Ammon's horn (tissue), 1 donor: ENCODE results near the gene INSIG2.

Experiments
- DNase-seq: peaks from one replicate; pipeline ENCODE4 v3.0.0-alpha.2; 2016; ENCODE audit warnings: low spot score

Gene INSIG2

DNA sequence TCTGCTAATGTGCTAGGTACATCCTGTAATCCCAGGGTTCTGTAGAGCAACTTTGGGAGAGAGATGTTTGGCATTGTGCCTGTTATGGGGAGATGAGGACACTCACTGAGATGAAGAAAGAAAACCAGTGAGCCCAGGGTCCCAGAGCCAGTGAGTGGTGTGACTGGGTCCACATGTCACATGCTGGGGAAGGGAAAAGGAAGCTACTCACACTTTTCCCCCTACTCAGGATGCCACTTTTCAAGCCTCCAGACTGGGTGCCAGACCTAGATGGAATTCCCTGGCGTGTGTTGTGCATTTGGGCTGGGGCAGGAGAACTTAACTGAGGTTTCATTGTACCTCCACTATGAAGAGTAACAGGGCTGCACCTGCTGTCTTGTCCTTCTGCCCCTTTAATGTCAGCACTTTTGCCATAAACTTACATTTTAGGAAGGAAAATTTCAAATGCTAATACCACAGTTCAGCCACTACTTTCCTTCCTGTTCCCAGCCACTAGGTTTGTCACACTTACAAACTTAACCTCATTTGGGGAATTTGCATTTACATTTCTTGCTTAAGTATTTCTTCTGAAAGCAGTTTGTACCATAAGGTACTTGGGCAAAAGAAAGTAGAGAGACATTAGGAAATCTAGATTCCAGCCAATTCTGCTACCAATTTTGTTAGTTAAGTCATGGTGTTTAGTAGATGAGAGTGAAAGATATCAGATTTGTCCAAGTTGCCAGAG is 10.2 kb downstream of the INSIG2 start:
- DNase-seq = no peak

DNA sequence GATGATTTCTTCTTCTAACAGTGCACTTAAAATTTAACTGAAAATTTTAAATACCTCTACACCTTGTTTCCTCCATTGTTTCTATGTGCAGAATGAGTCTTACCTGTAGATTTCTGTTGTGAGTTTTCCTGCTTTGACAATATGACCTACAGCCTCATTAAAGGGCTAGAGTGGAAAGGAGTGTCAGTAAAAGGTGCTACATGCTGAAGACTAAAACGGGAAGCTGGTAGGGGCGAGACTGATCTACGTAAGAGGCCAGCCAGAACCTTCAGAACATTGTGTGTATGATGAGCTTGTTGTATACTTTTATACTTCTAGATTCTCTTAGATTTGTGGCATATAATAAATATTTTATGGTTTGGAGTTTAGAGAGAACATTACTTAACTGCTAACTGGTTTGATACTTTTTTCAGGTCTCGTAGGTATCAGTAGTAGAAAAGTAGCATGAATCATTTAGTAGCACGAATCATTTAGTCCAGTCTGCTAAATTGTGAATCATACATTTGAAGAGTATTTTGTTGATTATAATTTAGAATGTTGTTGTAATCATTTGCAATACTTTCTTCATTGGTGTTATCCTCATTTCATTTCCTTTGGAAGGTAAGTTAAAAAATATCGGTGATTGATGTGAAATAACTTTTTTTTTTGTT is 14.3 kb downstream of the INSIG2 start:
- no peak for DNase-seq

DNA sequence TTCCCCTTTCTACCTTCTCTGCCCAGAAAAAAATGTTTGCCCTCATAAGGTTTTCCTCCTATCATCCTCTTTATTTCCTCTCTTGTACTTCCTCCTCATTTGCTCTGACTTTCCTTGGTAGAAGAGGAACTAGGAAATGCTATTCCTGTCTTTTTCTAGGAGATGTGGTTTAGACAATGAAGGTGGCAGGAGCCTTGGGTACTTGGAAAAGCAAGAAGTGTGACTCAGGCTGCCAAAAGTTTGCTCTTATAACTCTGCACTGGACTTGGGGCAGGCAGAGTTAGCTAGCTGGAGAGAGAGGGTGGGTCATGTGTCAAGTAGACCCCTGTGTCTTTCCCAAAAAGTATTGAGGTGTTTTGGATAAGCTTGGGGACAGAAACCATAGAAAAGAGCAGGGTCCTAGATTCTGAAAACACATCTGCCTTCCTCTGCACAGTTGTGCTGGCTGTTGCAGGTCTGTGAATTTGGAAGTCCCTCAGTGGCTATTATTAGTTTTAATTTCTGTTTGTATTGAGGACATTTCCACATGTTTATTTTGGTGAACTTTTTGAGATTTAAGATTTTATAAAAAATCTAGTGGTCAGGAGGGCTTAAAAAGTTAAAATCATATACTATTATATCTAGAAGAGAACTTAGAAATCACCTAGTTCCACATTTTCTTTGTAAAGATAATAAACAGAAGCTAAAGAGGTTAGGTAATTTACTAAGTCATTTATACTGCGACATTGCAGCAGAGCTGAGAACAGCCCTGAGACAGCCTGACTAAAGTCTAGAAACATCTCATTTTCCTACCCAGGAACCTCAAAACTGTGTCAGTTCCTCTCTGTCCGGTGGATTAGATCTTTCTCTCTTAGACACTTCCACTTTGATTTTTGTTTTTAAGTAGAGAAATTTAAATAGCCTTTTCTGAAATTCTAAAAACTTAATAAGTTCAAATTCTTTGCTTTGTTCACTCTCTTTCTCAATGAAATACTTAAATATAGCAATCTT is 16.0 kb downstream of the INSIG2 start:
- DNase-seq = no peak

DNA sequence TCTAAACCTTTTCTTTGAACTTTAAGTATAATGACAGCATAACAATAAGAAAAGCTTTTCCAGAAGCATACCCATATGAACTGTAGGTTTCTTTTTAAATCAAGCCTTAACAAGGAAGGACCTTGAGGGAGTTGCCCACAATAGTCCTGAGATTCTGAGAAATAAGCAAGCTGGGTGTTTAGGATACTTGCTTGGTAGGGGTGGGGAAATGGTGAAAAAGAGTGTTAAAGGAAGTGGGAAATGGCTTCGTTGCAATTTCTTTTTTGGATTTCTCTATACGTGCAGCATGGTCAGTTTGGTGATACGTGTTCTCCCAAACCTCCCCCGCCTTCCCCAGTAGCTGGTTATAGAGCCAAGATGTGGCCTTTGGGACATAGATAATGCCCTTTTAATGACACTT is 17.2 kb downstream of the INSIG2 start:
- DNase-seq = no peak

DNA sequence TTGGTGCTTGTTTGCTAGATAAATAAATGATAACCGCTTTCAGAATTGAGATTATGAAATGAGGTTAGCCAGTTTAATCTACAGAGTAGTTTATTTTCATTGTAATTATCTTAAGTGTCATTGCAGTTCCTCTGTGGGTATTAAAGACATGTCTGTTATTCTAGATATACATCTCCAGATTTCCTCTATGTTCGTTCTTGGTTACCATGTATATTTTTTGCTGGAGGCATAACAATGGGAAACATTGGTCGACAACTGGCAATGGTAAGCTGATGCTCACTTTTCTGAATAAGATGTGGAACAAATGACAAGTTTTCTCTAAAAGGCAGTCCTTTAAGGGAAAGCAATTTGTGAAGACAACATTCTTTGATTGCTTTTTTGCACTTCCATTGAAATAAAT is 18.7 kb downstream of the INSIG2 start:
- no peak for DNase-seq

DNA sequence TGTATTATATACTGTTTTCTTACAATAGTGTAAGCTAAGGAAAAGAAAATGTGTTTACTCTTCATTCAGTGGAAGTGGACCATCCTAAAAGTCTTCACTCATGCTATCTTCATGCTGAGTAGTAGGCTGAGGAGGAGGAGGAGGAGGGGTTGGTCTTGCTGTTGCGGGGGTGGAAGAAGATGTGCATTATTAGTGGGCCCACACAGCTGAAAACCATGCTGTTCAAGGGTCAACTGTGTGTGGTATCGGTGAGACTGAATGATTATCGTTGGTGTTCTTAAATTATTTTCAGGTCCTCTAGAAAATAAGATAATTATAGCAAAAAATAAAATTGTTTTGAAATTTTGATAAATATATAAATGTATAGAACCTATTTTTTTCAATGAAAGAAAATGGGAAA is 22.0 kb downstream of the INSIG2 start:
- DNase-seq = no peak

DNA sequence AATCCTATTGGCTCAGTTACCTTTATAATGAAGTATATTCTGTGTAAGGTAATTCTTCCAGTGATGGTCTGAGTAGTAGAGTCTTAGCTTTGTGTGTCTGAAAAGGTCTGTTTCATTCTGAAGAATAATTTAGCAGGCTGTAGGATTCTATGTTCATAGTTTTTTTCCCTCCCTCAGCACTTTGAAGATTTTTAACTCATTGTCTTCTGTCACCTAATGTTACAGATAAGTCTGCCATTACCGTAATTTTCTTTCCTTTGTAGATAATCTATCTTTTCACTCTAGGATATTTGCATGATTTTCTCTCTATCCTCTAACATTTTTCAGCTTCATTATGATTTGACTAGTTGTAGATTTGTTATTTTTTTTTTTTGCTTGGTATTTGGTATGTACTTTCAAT is 22.7 kb downstream of the INSIG2 start:
- no peak for DNase-seq

DNA sequence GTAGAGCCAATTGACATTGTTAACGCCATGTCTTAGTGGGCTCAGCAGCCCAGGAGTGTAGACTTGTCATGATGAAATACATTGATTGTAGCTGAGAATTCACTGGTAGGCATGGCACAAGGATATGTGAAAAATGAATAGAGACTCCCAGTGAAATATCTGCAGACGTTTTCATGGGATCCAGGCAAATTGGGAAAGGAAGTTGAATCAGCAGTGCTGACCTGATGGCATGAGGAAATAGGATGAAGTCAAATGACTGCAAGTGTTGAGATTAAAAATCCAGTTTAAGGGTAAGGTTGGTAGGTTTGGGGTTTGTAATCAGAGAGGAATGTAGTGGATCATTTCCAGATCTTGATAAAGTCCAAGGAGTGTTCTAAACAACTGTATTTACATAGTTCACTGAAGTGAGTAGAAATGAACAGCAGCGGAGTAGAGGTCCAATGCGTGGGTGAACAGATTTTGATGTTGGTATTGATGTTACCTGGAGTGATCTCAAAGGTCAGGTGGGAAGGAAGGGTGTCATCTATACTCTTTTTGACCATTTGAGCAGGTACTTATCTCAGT is 24.6 kb downstream of the INSIG2 start:
- no peak for DNase-seq

DNA sequence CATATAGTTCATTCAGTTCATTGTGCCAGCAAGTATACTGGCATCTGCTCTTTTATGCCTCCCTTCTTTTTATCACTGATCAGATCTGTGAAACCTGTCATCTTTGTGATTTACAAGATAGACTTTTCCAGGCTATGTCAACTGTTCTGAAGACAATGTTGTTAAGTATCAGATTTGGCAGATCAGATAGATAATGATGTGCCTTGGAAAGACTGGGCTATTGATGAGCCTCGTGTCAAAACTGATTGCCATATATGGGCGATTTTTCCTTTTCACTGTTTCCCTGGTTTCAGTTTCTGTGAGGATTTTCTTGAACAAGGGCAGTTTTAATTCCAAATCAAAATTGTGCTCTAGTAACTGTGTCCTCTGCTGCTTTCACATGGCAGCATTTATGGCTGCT is 26.6 kb downstream of the INSIG2 start:
- DNase-seq = no peak

DNA sequence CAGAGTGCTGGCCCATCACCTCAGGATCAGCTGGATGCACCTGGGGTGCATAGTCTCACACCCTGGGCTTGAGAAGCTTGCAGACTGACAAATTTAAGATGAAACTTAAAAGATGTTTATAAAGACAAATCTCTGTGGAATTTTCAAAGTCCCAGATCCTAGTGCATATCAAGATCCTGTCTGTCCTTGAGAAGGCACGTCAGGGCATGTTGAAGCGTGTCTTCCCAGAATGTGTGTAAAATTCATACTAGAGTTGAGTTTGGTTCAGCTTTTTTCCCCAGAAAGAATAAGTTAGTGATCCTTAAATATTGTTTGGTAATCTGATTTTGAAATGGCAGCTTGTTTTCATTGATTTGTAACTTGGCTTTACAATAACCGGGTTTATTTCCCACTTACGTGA is 27.5 kb downstream of the INSIG2 start:
- DNase-seq = no peak

DNA sequence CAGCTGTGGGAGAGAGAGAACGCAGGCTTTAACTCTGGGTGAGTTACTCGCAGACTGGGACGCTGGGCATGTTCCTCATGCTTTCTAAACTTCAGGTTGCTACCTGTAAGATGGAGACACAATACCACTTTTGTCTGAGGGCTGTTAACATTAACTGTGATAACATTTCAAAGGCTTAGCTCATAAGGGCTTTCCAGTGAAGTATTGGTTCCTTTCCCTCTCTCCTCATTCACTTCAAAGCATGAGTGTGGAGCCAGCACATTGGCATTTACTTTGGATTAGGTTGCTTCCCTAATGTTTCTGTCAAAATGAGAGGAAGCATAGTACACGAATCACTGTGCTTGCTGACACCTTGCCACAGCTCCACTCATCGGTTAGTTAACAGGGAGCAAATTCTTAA is 30.2 kb downstream of the INSIG2 start:
- no peak for DNase-seq

DNA sequence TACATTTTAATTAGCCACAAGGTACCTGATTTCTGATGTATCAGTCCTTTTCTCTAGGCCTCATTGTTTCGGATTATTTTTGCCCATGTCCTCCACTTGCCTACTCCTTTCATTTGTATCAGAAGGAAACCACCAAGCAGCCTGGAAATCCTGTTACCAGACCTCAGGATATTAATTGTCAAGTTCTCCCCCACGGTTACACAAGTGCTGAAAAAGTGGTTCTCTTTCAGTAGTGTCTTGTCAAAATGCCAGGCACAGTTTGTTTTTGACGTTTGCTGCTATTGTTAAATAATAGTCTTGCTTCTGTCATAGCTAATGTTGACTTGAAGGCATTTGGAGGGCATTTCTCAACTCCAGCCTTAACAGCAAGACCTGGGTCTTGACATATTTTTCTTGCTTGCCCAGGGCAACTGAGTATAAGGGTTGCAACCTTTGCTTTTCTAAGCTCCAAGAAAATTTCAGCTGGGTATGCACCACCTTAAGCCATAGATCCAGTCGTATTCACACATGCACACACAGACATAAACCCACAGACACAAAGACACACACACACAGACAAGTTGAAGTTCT is 31.0 kb downstream of the INSIG2 start:
- DNase-seq = no peak

DNA sequence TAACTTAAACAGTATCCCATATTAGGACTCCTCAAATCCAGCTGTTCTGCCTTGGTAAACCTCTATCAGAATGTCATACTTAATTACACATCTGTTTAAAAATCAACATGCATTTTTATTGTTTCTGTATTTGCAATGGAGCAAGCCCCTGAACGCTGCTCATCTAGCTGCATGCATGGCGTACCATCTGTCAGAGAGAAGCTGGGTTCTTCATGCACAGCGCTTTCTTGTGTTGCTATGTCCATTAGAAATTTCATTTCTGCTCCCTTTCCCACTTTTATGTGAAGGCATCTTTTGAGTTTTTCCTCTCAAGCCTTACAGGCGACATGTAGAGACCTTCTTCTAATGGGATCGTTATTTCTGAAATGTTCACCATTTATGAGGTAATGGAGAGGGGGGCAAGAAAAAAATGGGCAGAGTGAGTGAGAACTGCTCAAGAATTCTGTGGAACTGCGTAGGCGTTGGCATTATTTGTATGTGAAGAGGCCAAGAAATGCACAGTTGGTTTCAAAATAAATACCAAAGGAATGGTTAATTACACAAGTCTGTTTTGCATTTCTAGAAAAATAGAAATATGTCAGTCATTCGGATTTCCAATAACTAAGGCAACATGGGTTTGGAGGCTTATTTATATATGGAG is 31.6 kb downstream of the INSIG2 start:
- no peak for DNase-seq

DNA sequence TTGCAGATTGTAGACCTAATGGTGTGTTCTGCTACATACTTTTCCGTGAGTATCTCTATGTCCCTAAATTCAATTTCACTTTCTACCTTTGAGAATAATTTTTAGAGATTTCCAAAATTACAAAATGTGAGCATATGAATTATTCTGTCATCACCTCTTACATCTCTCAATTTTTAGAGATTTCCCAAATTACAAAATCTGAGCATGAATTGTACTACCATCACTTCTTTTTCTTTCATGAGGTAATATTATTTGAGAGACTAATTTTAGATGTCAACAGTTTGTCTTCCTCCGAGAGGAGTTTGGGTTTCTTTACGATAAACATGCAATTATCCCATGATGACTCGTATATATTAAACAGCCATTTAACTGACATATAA is 32.1 kb downstream of the INSIG2 start:
- DNase-seq = no peak

DNA sequence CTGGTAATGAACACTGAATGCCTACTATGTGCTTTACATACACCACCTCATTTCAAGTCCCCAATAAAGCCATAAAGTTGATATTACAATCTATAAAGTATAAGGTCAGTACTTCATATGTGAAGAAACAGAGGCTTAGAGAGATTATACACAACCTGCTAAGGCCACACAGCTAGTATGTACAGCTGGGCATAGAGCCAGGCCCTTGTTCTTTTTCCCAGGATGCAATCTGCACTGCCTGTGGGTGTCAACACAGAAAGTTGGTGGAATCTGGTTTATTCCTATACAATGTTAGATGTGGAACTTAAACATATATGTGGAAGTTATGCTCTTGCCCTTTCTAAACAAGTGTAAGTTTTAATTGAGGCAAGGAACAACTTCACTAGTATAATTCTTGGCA is 32.8 kb downstream of the INSIG2 start:
- DNase-seq = no peak

DNA sequence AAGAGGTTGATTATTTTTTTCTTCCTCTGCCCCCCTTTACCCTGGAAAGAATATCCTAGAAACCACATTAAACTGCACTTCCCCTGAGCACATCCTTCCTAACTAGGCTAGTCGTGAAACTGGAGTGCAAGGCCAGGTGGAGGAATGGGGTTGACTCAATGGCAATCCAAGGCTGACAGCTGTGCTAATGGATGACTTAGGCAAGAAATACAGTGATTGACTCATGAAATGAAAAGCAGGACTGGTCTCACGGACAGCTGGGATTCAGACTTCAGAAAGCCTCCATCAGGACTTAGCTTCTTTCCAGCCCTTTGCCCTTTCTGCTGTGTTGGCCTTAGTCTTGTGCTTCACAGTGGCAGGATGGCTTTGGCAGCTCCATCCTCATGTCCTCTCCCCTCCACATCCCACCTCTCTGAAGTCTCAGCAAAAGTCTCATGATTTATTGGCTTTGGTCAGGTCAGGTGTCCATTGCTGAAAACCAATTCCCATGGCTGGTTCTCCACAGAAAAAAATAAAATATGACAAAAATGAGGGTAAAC is 33.8 kb downstream of the INSIG2 start:
- DNase-seq = no peak

DNA sequence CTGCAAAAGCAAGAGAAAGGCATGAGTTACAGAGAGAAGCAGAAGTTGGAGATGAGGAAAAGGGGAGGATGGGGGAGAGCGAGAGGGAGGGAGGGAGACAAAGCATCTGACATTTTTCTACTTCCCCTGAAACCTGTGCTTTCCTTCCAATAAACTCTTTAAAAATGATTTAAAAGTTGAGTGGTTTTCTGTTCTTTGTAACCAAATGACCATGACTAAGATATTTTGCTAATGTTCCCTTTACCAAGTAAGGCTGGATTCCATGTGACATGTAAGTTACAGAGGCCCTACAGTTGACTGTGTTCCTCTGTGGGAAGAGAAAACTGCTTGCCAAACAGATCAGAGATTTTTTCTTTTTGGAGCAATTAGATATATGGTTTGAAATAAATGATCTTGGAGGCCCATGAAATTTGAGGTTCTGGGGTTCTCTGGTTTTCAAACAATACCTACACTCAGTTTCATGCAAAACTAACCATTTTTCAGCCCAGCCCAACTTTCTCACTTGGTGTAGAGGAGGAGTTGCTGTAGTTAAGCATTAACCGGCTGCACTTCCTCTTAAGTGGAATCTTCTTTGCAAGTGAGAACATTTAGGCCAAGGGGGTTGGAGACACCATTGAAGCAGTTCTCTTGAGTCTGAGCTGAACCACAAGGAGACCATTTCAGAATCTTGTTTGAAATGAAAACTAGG is 34.5 kb downstream of the INSIG2 start:
- DNase-seq = no peak

DNA sequence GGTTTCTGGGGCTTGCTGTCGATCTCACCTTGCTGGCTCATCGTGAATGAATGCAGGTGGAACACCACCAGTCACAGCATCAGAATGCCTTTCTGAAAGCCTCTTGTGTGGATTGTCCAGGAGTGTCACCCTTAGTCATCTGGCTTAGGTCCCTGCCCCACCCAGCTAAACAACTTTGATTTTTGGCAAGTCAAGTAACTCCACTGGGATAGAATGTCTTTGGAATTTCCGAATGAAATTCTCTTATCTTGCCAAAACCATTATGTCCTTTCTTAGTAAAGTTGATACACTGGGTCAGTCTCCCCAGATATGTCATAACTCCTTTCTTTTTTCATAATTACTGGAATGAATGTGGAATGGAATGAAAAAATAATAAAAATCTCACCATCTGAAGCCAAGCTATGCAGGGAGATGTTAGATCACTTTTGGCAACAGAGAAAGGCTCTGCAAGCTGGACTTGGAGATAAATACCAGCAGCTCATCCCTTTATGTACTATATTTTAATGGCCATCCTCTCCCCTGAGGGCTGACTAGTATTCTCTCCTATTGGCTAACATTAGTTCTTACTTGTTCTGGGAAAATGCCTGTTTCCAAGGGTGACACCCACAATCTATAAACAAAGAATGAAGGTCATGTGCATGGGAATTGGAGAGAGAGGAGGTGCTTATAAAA is 35.4 kb downstream of the INSIG2 start:
- no peak for DNase-seq

DNA sequence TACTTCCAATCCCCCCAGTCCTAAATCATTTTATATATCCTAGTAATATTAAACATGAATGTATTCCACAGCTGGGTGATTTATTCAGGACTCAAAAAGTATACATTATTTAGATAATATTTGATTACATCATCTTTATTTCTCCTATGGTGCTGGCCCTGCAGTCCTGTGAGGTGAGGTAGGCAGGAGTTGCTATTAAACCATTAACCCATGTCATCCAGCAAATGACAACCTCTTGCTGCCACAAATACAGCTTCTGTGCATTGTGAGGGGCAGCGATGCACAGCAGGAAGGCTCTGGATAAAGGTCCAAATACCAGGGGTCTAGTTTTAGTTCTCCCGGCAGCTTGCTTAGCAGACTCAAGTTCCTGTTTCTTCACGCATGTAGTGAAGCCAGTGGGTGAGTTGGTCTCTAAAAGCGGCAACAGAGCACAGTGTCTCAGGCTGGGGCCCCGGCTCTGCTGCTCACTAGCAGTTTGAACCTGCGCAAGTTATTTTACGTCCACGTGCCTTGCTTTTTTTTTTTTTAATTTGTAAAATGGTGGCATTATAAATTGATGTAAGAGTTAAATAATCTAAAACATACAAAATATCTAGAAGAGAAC is 36.1 kb downstream of the INSIG2 start:
- peak; percentile 32 for DNase-seq

DNA sequence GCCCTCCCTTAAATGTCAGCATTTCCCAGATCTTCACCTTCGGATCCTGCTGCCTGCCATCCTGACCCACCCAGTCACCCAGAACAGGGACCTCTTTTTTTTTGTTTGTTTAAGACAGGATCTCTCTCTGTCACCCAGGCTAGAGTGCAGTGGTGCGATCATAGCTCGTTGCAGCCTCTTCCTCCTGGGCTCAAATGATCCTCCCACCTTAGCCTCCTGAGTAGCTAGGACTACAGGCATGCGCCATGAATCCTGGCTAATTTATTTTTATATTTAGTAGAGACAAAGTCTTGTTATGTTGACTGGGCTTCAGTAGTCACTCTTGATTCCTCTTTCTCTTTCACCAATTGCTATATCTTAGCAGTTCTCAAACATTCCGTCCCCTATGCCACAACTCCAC is 39.0 kb downstream of the INSIG2 start:
- no peak for DNase-seq
